ENCODE measurements around the gene GPR42.

- no peak for TF ChIP-seq CTCF (IDR thresholded peaks at IDR 0.05 in 8 of 11, conservative IDR thresholded peaks at IDR 0.05 in 3 of 11)
- no peak for TF ChIP-seq POLR2AphosphoS5 (IDR thresholded peaks at IDR 0.05)
Observed at GRCh38 chr19:35419805-35420204, 48.9 kb downstream of the GPR42 start.

Measured in spleen (tissue), 7 donors.